Stimulated activated CD4-positive, alpha-beta T cell treated with anti-CD3 and anti-CD28 coated beads, TNF-alpha, amount 100 ng/mL, for 48 hours (primary cell): ENCODE data around the gene TOGARAM2.

Experiments used
- DNase-seq, 3 donors: peaks; one replicate each; pipeline ENCODE4 v3.0.0-alpha.2; 2020; ENCODE audit warnings: low read depth in 3 of 3

TOGARAM2 gene

GRCh38 chr2:29053670-29054400 is 72.7 kb downstream of the TOGARAM2 start:
- DNase-seq = no peak

- no peak for DNase-seq
Measured at GRCh38 chr2:29054430-29054829, 73.3 kb downstream of the TOGARAM2 start.

- no peak for DNase-seq
Measured at GRCh38 chr2:29055601-29056000, 74.5 kb downstream of the TOGARAM2 start.

- no peak for DNase-seq
Measured at GRCh38 chr2:29056452-29056851, 75.4 kb downstream of the TOGARAM2 start.

GRCh38 chr2:29057006-29057405 is 75.9 kb downstream of the TOGARAM2 start:
- DNase-seq = no peak

- DNase-seq = no peak
Measured at GRCh38 chr2:29059624-29060023, 78.5 kb downstream of the TOGARAM2 start.

- DNase-seq = no peak
Measured at GRCh38 chr2:29060441-29060840, 79.3 kb downstream of the TOGARAM2 start.

- no peak for DNase-seq
Measured at GRCh38 chr2:29061176-29061575, 80.1 kb downstream of the TOGARAM2 start.

- DNase-seq = no peak
Measured at GRCh38 chr2:29061616-29062015, 80.5 kb downstream of the TOGARAM2 start.

- no peak for DNase-seq
Measured at GRCh38 chr2:29062371-29062770, 81.3 kb downstream of the TOGARAM2 start.

- DNase-seq = no peak
Measured at GRCh38 chr2:29063056-29063455, 82.0 kb downstream of the TOGARAM2 start.

GRCh38 chr2:29063646-29064345 is 82.7 kb downstream of the TOGARAM2 start:
- no peak for DNase-seq

GRCh38 chr2:29064346-29064715 is 83.2 kb downstream of the TOGARAM2 start:
- DNase-seq = no peak

- DNase-seq = no peak
Measured at GRCh38 chr2:29064746-29065067, 83.6 kb downstream of the TOGARAM2 start.

GRCh38 chr2:29065068-29065811 is 84.1 kb downstream of the TOGARAM2 start:
- DNase-seq = no peak

- DNase-seq = no peak
Measured at GRCh38 chr2:29066271-29066860, 85.3 kb downstream of the TOGARAM2 start.

GRCh38 chr2:29066997-29067605 is 86.0 kb downstream of the TOGARAM2 start:
- DNase-seq = no peak

- DNase-seq = no peak
Measured at GRCh38 chr2:29068513-29068912, 87.4 kb downstream of the TOGARAM2 start.

GRCh38 chr2:29070526-29070925 is 89.4 kb downstream of the TOGARAM2 start:
- no peak for DNase-seq

GRCh38 chr2:29071032-29071975 is 90.2 kb downstream of the TOGARAM2 start:
- no peak for DNase-seq

GRCh38 chr2:29072251-29072650 is 91.2 kb downstream of the TOGARAM2 start:
- DNase-seq = no peak
